ENCODE data around the gene SEMA3B.

The SEMA3B gene

DNA sequence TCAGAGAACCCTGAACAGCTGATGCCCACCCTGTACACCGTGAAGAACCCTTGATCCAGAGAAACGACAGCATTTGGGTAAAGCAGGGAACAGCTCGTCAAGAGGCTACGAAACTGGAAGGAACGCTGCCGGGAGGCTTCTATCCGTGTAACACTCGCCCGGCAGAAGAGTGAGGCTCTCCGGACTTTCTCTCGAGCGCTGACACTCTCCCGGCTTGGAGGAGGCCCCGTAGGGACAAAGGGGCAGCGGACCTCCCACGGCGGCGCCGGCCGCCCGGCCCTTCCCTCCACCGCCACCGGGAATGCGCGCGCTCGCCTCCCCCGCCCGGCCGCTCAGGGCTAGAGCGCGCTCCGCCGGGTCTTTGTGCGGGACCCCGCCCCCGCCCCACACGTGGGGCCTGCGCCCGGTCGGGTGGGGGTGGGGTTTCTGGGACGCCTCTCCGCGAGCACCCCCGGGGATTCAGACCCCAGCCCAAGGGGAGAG is 51.9 kb downstream of the SEMA3B start:
- DNase-seq, result peak; percentile 73
- H3K9ac ChIP-seq (ENCODE audit: low read length), result peak overlapping the region; percentile 95
- no peaks in the 10 kb centered on the region for H3K9me2 ChIP-seq (replicated peaks; ENCODE audit: insufficient read depth, low read length)
- H3F3A ChIP-seq (ENCODE audit: insufficient read depth, low read length), result no peaks in the 10 kb centered on the region
- no peaks in the 10 kb centered on the region for H4K20me1 ChIP-seq (ENCODE audit: insufficient read depth, low read length)
- H3K79me2 ChIP-seq (ENCODE audit: low read length), result peaks cover 15% of the 10 kb centered on the region; the same call in 1 of the 2 replicates
- H3K4me3 ChIP-seq (ENCODE audit: low read length), result peak overlapping the region; percentile 83
- no peaks in the 10 kb centered on the region for H3K36me3 ChIP-seq (replicated peaks; ENCODE audit: insufficient read depth, low read length)
- peak overlapping the region; percentile 80; the same call in 1 of the 2 replicates for H3K27ac ChIP-seq (ENCODE audit: low read length)
- no peaks in the 10 kb centered on the region for H3K27me3 ChIP-seq (replicated peaks; ENCODE audit: insufficient read depth, low read length)
- H3K4me2 ChIP-seq (ENCODE audit: low read depth, low read length), result peak overlapping the region; percentile 96
- 0 out of 2 replicates have a peak, but pooled peaks cover 8% of the 10 kb centered on the region for H3K4me1 ChIP-seq (ENCODE audit: low read length)
- no peaks in the 10 kb centered on the region for H3K9me3 ChIP-seq (replicated peaks; ENCODE audit: insufficient read depth, low read length)
- H2AFZ ChIP-seq (ENCODE audit: low read length), result peak overlapping the region; percentile 91; the same call in 1 of the 2 replicates
- TF ChIP-seq EZH2phosphoT487 (IDR thresholded peaks at IDR 0.05; ENCODE audit: low read length) (no peak), EZH2 (optimal IDR thresholded peaks at IDR 0.05; ENCODE audit: low read depth, low read length) (no peak), CTCF (IDR thresholded peaks at IDR 0.05; ENCODE audit: low read length) (no peak)

DNA sequence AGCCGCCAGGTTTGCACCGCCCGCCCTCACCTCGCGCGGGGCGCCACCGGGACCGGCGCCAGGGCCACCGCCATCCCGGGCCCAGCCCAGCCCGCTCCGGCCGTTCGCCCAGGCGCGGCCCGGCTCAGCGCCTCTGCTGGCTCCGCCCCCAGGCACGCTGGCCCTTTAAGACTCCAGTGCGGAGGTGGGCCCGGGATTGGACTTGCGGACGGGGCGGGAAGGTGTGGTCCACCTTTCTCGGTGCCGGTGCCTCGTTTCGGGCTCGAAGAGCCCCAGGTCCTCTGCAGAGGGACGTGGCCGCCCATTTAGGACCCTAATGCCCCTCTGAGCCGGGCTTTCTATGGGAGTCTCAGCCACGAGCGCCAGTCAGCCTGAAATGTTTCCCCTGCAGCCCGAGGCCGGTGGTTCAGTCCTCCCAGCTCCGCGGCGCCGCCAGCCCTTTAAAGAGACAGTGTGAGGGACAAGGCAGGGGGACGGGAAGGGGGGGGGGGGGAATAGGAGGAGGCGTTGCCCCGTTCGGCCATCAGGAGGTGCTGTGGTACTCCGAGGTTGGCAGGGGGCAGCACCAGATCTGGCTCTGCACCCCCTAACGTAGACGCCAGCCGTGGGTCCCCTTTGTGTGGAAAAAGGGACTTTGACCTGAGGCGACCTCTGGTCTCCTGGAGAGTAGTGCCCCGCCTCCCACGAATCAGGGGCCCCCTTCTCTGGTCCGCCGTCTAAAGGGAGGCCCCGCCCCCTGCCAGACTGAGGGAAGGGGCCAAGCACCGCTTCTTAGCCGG is 52.6 kb downstream of the SEMA3B start:
- Histone ChIP-seq H3K27ac (ENCODE audit: low read length) (peak overlapping the region; percentile 80), H2AFZ (ENCODE audit: low read length) (peak overlapping the region; percentile 91), H3K9me3 (replicated peaks; ENCODE audit: insufficient read depth, low read length) (no peaks in the 10 kb centered on the region), H3K4me3 (ENCODE audit: low read length) (peak overlapping the region; percentile 83), H3K9me2 (replicated peaks; ENCODE audit: insufficient read depth, low read length) (no peaks in the 10 kb centered on the region), H4K20me1 (ENCODE audit: insufficient read depth, low read length) (no peaks in the 10 kb centered on the region), H3F3A (ENCODE audit: insufficient read depth, low read length) (no peaks in the 10 kb centered on the region), H3K27me3 (replicated peaks; ENCODE audit: insufficient read depth, low read length) (no peaks in the 10 kb centered on the region), H3K9ac (ENCODE audit: low read length) (peak overlapping the region; percentile 95), H3K36me3 (replicated peaks; ENCODE audit: insufficient read depth, low read length) (no peaks in the 10 kb centered on the region), H3K4me1 (ENCODE audit: low read length) (0 out of 2 replicates have a peak, but pooled peaks cover 8% of the 10 kb centered on the region), H3K4me2 (ENCODE audit: low read depth, low read length) (peak overlapping the region; percentile 75), H3K79me2 (ENCODE audit: low read length) (peaks cover 21% of the 10 kb centered on the region)
- peak; percentile 89 for DNase-seq
- no peak for TF ChIP-seq EZH2phosphoT487 (IDR thresholded peaks at IDR 0.05; ENCODE audit: low read length)
- peak; percentile 59 for TF ChIP-seq CTCF (IDR thresholded peaks at IDR 0.05; ENCODE audit: low read length)

DNA sequence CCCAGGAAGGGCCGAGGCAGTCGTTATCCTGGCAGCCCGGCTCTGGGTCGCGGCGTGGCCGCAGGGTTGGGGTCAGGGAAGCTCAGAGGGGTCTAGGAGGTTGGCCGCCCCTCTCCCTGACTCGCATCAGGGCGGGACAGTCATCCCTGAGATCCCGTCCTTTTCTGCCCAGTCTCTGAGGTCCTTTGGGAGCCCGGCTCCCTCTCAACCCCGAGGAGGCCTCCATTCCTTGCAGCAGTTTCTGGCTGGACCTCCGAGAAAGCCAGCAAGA is 53.1 kb downstream of the SEMA3B start:
- peak overlapping the region; percentile 75 for H3K4me2 ChIP-seq (ENCODE audit: low read depth, low read length)
- peaks cover 27% of the 10 kb centered on the region for H3K79me2 ChIP-seq (ENCODE audit: low read length)
- peak overlapping the region; percentile 95; the same call in 1 of the 2 replicates for H3K9ac ChIP-seq (ENCODE audit: low read length)
- H3K4me3 ChIP-seq (ENCODE audit: low read length), result peak overlapping the region; percentile 83
- TF ChIP-seq EZH2 (optimal IDR thresholded peaks at IDR 0.05; ENCODE audit: low read depth, low read length) (no peak), CTCF (IDR thresholded peaks at IDR 0.05; ENCODE audit: low read length) (no peak), EZH2phosphoT487 (IDR thresholded peaks at IDR 0.05; ENCODE audit: low read length) (no peak)
- peak overlapping the region; percentile 91 for H2AFZ ChIP-seq (ENCODE audit: low read length)
- H3K9me2 ChIP-seq (replicated peaks; ENCODE audit: insufficient read depth, low read length), result no peaks in the 10 kb centered on the region
- no peaks in the 10 kb centered on the region for H3K9me3 ChIP-seq (replicated peaks; ENCODE audit: insufficient read depth, low read length)
- no peaks in the 10 kb centered on the region for H3K27me3 ChIP-seq (replicated peaks; ENCODE audit: insufficient read depth, low read length)
- no peaks in the 10 kb centered on the region for H3F3A ChIP-seq (ENCODE audit: insufficient read depth, low read length)
- 0 out of 2 replicates have a peak, but pooled peaks cover 8% of the 10 kb centered on the region for H3K4me1 ChIP-seq (ENCODE audit: low read length)
- no peak for DNase-seq
- H3K36me3 ChIP-seq (replicated peaks; ENCODE audit: insufficient read depth, low read length), result no peaks in the 10 kb centered on the region
- no peaks in the 10 kb centered on the region for H4K20me1 ChIP-seq (ENCODE audit: insufficient read depth, low read length)
- H3K27ac ChIP-seq (ENCODE audit: low read length), result no peak overlapping the region
